Right kidney (tissue), 1 donor: Measurements from ENCODE around the gene ITPR2.
"Not testable (repeated sequence)": the region's sequence is repeated elsewhere in the genome, so short reads cannot be mapped to it uniquely, and the experiment has no call there.

Source experiments
- DNase-seq: peaks from one replicate; pipeline ENCODE4 v3.0.0-alpha.2; 2016

ITPR2 gene

GRCh38 chr12:26556916-26557315 is 276.1 kb downstream of the ITPR2 start:
- DNase-seq, result no peak

- DNase-seq, result no peak
Observed at GRCh38 chr12:26555139-26555538, 277.9 kb downstream of the ITPR2 start.

GRCh38 chr12:26554332-26554731 is 278.7 kb downstream of the ITPR2 start:
- no peak for DNase-seq

- no peak for DNase-seq
Observed at GRCh38 chr12:26551385-26551784, 281.6 kb downstream of the ITPR2 start.

- DNase-seq, result no peak
Observed at GRCh38 chr12:26548227-26548626, 284.8 kb downstream of the ITPR2 start.

GRCh38 chr12:26546535-26547314 is 286.3 kb downstream of the ITPR2 start:
- no peak for DNase-seq

GRCh38 chr12:26539131-26539530 is 293.9 kb downstream of the ITPR2 start:
- DNase-seq, result no peak

- DNase-seq, result no peak
Observed at GRCh38 chr12:26537651-26538050, 295.3 kb downstream of the ITPR2 start.

GRCh38 chr12:26537126-26537525 is 295.9 kb downstream of the ITPR2 start:
- DNase-seq, result no peak

GRCh38 chr12:26535826-26536225 is 297.2 kb downstream of the ITPR2 start:
- no peak for DNase-seq

- no peak for DNase-seq
Observed at GRCh38 chr12:26534071-26534470, 298.9 kb downstream of the ITPR2 start.

- no peak for DNase-seq
Observed at GRCh38 chr12:26533211-26533610, 299.8 kb downstream of the ITPR2 start.

- no peak for DNase-seq
Observed at GRCh38 chr12:26530461-26530860, 302.5 kb downstream of the ITPR2 start.

- DNase-seq, result no peak
Observed at GRCh38 chr12:26528943-26529342, 304.1 kb downstream of the ITPR2 start.

GRCh38 chr12:26527682-26528081 is 305.3 kb downstream of the ITPR2 start:
- DNase-seq, result no peak

GRCh38 chr12:26524862-26525465 is 308.0 kb downstream of the ITPR2 start:
- DNase-seq, result no peak

- DNase-seq, result no peak
Observed at GRCh38 chr12:26523708-26524150, 309.3 kb downstream of the ITPR2 start.

GRCh38 chr12:26520869-26521268 is 312.1 kb downstream of the ITPR2 start:
- no peak for DNase-seq

GRCh38 chr12:26520109-26520508 is 312.9 kb downstream of the ITPR2 start:
- DNase-seq, result no peak

- DNase-seq, result no peak
Observed at GRCh38 chr12:26519462-26519861, 313.5 kb downstream of the ITPR2 start.

GRCh38 chr12:26517320-26517719 is 315.7 kb downstream of the ITPR2 start:
- not testable (repeated sequence) for DNase-seq

- no peak for DNase-seq
Observed at GRCh38 chr12:26514364-26514763, 318.6 kb downstream of the ITPR2 start.

- DNase-seq, result no peak
Observed at GRCh38 chr12:26513363-26514043, 319.5 kb downstream of the ITPR2 start.

- DNase-seq, result no peak
Observed at GRCh38 chr12:26512213-26512612, 320.8 kb downstream of the ITPR2 start.
